ENCODE measurements around the gene POM121L2.
"Not testable (repeated sequence)": the region's sequence is repeated elsewhere in the genome, so short reads cannot be mapped to it uniquely, and the experiment has no call there.

POM121L2 gene

DNA sequence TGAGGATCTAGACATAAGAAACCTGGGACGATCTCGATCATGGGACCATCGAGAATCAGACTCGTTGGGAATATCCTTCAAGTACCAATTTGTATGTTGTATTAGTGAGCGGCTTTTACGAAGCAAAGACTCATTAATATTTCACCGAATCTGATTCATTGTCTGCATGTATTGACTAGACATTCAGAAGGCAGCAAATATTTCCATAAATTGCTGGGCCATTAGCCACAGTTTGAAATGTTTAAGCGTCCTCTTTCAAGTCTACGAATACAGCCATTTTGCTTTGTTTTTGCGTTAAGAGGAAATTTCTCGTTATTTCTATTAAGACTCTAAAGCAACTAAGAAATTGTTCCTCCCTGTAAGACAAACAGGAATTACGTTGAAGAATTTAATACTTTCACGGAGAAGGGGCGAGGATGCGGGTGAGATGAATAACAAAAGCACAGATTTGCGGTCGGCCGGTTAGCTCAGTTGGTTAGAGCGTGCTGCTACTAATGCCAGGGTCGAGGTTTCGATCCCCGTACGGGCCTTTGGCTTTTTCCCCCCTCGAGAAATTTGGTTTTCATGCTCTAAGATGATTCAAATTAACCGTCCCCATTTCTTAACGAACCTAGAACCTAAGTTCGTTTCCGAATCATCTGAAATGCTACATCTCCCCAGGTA, 18.5 kb downstream of the POM121L2 start:
- no peak for FAIRE-seq

DNA sequence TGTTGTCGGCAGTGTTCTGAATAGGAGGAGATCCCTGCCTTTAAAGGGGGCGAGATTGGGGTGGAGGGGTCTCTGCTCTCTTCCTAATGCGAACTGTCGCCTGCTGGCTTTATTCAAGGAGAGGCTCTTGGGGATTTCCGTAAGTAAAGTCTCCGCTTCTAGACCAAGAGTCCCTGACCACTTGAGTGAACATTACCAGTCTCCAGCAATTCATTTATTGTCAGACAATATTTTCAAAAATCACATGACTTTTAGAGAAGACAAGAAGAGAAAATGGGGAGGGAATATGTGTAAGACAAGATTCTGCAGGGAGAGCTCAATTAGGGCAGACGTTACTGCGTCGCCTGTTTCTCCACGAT, 21.2 kb downstream of the POM121L2 start:
- no peak for FAIRE-seq

DNA sequence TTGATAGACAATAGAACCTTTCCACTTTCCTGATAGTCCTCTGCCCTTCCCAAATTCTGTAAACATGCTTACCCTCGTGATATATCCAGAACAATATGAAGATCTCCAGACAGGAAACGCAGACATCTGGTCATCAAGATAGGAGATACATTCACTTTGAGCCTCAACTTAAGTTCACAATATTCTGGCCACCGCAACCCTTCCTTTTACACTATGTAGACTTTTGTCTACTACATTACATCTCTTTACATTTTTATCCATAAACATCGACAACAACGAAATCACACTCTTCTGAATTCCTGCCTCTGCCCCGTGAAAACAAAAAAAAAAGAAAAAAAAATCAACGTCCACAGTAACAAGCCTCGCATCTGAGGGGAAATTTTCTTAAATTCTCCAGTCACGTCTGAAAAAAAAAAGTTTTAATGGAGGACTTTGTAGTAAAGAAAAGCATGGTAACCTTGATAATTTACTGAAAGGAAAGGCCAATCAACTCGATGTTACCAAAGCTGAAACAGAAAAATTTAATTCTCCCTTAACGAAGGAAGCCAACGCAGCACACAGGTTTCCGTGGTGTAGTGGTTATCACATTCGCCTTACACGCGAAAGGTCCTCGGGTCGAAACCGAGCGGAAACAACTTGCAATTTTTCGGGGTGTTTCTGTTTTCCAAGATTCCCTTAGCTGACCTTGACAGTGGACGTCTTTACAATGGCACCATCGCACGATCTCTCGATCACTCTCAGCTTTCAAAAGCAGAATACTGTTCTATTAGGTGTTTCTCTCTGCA, 21.8 kb downstream of the POM121L2 start:
- no peak for FAIRE-seq

DNA sequence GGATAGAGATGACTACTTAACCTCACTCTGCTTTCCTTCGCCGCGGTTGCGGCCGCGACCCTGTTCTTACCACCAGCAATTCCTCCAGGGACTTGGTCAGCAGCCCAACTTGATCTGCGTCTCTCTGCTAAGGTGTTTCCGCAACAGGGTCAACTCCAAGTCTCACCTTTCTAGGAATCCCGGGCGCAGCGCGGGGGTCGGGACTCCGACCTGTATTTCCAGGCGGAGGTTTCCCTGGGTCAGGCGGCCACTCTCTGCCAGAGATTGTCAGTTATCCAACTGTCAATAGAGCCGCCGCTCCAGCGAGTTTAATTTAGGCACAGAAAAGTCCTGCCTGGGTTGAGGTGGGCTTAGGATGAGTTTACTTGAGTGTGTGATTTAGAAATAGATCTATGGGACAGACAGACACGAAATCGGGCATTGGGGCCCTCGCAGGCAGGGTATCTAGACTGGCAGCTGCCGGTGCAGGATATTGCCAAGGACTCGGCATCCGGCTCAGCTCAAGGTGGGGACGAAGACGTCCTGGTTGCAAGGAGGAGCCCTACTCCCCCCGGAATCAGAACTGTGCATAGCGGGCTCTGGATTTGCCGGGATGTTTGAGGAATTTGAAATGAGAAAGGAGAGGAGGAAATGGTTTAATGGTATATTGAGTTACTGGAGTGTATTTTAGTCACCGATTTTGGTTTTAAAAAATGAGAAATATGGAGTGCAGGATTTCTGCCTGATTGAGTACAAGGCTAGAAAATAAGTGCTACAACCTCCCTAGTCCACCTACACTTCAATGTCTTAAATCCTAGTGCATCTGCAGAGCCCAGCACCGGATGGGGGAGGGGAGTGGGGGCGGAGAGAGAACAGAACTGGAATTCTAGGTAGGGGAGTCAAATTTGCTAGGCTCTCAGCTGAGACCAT, 23.7 kb downstream of the POM121L2 start:
- FAIRE-seq, result no peak

DNA sequence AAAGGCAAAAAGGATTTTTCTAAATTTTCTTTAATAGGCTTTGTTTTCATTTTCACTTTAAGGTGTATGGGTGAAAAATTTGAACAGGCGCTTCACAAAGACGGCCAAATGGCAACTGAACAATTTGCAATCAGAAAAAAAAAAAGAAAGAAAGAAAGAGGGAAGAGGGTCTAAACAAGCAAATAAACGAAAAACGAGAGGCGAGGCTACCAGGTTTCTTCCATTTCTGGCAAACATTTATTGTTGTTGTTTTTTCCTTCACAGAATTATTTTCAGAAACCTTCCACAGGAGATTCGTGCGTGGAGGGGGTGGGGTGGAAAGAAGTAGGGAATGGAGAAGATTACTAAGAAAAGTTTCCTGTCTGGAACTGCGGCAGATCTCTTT, 24.3 kb downstream of the POM121L2 start:
- FAIRE-seq, result no peak

DNA sequence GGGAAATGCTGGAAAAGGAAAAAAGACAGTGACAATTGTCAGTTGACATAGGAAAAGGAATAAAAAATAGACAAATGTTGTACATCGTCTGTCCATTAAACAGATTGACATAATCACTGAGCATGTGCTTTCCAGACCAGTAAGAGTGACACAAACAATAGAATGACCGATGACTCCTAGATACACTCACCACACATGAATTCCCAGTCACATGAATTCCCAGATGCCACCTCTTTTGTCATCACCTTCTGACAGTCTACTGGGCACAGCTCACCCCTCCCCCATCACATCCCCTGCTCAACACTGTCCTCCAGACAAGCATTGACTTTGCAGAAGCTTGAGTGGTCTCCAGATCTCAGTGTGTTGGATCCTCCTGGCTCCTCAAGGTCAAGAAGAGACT, 25.9 kb downstream of the POM121L2 start:
- FAIRE-seq, result no peak

DNA sequence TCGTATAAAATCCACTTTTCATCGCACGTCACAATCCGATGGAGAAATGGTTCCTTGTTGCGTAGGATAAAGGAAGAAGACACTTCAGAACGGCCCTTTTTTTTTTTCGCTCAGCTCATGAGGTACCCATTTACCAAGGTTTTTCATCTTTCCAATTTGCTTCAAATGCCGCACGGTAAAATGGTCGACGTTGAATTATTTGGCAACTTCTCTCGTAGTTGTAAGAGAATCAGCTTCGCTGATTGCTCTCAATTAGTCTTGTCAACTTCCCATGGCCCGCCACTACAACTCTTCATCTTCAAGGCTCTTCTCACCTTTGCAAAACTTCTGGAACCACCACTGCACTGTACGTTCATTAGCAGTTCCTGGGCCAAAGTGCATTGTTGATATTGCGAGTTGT, 28.8 kb downstream of the POM121L2 start:
- no peak for FAIRE-seq

DNA sequence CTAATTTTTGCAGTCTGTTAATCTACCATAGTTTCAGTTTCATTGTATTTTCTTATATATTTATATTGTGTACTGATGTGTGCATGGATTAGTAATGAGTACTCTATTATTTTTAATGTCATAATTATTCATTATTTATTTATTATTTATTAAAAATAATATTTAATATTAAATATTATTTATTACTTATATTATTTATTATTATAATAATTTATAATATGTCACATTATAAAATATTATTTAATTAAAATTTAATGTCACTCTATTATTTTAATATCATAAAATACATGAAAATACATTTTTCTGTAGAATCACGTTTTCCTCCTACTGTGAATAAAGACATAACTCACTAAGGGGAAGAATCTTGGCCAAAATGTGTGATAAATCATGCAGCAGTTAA, 30.5 kb downstream of the POM121L2 start:
- FAIRE-seq, result peak; percentile 66

DNA sequence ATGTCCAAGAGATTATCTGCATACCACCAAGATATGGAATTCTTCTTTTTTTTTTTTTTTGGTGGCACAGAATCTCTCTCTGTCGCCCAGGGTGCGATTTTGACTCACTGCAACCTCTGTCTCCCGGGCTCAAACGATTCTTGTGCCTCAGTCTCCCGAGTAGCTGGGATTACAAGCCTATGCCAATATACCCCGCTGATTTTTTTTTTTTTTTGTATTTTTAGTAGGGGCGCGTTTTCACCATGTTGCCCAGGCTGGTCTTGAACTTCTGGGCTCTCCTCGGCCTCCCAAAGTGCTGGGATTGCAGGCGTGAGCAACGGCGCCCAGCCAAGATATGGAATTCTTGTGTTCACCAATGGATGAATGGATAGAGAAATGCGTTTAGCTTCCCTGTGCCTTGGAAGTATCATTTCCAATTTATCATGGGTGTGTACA, 31.0 kb downstream of the POM121L2 start:
- FAIRE-seq, result no peak

DNA sequence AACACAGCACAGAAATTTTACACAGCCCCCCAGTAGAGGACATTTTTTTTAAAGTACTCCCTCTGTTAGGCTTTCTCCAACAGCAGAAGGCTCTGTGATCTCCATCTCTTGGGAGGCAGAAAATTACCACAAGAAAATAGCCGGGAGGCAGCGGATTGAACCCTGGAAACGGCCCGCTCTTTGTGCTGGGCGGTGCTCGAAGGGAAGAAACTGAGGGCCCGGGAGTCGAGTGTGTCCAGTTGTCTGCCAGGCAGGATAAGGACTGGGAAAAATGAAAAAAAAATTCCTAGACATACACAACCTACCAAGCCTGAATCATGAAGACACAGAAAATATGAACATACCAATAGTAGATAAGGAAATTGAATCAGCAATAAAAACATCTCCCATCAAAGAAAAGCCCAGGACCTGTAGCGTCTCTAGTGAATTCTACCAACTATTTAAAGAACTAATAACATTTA, 31.5 kb downstream of the POM121L2 start:
- FAIRE-seq, result no peak

DNA sequence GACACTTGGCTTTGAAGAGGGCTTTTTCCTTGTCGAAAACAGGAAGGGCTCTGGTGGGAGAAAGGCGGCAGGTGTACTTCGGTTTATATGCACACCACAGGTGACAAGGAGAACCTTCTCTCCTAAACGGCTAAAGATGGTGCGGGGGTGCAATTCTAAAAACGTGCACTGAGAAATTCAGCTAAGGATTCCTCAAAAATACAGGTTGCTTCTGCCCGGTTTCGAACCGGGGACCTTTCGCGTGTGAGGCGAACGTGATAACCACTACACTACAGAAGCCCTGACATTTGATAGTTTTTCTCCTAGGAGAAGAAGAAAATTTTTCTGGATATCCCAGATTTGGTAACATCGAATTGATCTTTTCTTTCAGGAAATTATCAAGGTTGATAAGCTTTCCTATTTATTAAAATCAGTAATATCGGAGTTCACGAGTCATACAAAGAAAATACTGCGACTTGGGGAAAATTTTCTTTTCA, 32.0 kb downstream of the POM121L2 start:
- FAIRE-seq, result no peak

DNA sequence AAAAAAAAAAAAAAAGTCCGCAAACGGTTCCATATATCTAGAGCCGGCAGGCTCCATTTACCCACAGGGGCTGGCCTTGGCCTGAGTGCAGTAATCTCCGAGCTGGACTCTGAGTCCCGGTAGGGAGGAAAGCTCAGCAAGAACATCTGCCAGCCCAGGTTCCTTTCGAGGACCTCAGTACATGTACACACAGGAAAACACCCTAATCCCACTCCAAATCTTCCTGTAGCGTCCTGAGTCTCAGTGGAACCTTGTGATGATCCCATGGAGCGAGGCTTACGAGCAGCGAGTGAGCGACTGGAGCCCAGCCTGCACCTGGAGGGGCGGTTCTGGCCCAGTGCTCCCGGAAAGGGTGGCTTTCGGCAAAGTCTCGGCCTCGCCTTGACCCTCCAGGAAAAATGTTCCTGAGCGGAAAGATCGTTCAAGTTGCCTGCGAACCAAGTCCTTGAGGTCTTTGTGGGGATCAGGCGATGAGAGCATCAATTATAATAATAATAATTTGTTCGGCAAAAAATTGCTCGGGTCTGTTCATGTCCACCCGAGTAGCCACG, 32.5 kb downstream of the POM121L2 start:
- no peak for FAIRE-seq

DNA sequence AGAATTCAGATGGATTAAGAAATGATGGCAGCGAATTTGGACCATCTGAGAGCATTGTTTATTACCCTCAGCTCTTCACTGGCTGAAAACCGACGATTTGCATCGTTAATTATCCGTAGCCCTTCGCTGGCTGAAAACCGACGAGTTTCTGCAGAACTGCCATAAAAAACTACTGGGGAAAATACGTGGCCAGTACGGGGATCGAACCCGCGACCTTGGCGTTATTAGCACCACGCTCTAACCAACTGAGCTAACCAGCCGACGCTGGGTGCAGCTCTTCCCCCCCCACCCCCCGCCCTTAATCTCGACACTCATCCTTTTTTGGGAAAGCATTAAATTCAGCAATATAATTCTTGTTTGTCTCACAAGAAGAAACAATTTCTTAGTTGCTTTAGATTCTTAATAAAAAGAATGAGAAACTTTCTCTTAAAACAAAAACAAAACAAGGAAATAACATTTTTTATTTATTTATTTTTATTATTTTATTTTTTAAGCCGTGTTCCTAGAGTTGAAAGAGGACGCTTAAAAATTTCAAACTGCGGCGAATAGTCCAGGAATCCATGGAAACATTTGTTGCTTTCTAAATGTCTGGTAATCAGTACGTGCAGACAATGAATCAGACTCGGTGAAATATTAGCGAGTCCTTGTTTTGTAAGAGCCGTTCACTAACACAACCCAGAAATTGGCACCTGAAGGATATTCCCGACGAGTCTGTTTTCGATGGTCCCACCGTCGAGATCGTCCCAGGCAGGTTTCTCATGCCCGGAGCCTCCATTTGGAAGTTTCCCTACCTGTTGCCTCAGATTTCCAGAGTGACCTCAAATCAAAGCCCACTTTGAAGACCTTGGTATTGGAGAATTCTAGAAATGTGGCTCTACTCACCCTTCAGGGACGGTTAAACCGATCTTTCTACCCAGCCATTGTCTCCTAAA, 36.8 kb downstream of the POM121L2 start:
- FAIRE-seq, result no peak

DNA sequence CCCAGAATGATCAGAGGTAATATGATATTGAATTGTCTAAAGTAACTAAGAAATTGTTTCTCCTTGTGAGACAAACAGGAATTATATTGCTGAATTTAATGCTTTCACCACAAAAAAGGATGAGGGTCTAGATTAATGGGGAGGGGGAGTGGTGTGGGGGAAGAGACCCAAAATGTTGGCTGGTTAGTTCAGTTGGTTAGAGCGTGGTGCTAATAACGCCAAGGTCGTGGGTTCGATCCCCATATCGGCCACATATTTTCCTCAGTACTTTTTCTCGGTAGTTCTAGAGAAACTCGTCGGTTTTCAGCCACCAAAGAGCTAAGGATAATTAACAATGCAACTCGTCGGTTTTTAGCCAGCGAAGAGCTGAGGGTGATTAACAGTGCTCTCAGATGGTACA, 38.3 kb downstream of the POM121L2 start:
- no peak for FAIRE-seq

DNA sequence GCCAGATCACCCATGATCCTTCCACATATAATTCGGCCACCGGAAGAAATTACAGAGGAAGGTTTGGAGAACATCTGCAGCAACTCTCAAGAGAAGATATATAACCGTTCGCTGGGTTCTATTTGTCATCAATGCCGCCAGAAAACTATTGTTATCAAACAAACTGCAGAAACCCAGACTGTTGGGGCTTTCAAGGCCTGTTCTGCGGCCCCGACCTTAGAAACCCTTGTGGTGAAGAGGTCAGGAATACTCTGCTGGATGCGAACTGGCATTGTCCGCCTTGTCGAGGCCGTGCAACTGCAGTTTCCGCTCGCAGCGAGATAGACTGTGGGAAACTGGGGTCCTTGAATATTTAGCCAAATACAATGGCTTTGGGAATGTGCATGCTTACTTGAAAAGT, 43.3 kb downstream of the POM121L2 start:
- no peak for FAIRE-seq

DNA sequence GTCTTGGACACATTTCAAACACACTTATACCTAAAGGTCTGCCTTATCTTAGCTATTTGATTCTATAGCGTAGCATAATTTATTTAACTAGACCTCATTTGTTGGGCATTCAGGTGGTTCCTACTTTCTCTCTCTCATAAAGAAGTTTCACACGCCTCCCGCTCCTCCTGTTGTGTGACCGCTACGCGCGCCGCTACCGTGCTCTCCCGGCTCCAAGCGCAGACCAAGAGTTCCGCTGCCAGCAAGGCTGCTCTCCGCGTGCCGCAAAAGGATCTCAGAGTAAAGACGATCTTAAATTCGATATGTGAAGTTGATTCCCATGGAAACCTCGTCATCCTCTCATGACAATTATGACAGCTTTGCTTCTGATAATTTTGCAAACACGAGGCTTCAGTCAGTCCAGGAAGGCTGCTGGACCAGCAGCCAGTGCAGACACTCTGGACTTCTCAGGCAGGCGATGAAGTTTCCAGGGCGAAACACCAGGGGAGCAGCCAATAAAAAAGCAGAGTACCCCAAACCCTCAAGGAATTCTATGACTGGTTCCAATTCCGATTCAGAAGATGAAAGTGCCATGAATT, 44.1 kb downstream of the POM121L2 start:
- no peak for FAIRE-seq

DNA sequence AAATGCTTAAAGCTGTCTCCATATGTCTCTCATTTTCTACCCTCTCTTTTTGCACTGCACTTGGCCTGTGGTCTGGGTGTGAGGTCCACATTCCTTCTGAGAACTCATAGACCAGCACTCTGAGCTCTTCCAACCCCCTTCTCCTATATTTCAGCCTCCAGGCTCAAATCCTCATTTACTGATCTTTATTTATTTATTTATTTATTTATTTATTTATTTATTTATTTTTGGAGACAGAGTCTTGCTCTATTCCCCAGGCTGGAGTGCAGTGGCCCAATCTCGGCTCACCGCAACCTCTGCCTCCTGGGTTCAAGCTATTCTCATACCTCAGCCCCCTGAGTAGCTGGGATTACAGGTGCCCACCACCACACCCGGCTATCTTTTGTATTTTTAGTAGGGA, 45.1 kb downstream of the POM121L2 start:
- FAIRE-seq, result not testable (repeated sequence)

DNA sequence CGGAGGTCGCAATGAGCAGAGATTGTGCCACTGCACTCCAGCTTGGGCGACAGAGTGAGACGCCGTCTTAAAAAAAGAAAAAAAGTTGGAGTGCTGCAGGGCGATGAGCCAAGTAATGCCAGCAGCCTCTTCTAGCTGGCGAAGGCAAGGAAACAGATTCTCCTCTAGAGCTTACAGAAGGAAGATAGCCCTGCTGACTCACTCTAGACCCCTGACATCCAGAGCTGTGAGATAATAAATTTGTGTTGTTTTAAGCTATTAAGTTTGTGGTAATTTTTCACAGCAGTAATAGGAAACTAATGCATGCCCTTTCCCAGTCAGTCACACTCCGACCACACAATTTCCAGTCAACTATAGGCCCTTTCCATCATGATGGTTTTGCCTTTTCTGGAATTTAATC, 48.2 kb downstream of the POM121L2 start:
- no peak for FAIRE-seq

DNA sequence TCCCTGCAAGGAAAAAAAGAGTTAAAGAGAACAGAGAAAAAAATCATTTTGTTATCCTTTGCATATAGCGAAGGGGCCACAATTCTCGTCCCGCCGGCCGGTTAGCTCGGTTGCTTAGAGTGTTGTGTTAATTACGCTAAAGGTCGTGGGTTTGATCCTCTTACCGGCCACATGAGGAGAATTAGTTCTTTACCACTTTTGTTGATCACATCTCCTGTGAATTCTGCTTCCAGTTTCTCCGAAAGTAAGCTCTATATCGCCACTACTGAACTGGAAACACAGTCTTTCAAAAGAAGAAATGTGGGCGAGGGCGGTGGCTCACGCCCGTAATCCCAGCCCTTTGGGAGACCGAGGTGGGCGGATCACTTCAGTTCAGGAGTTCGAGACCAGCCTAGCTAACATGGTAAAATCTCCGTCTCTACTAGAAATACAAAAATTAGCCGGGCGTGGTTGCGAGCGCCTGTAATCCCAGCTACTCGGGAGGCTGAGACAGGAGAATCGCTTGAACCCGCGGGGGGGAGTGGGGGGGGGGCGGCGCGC, 51.2 kb downstream of the POM121L2 start:
- FAIRE-seq, result no peak

DNA sequence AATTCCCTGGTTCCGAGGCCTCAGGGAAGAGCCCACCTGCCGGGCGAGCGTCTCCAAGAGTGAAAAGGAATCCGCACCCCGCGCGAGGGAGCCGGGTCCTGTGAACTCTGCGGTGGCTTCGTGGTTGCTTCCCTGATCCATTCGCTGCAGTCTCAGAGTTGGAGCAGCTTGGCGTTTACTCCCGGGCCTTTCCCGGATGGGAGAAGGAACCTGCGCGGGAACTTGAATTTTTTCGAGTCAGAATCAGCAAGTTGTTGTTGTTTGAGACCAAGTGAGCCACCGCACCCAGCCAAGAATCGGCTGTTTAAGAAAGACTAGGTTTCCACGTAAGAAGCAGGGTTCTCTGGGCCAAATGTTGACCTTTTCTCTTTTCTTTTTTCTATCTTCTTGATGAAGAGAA, 51.7 kb downstream of the POM121L2 start:
- no peak for FAIRE-seq

Data from colon (tissue), 2 donors.